Glomerular visceral epithelial cell (primary cell): ENCODE results near the gene SEC31B.
A peak's percentile ranks its signal among the peaks of the same experiment; 100 is the strongest.

Experiments
- DNase-seq: peaks from one replicate; pipeline ENCODE4 v3.0.0-alpha.2; 2016; ENCODE audit errors: extremely low spot score

The SEC31B gene

GRCh38 chr10:100529475-100530298, 10.0 kb upstream of the SEC31B start, which contains the start of gene NDUFB8:
NDUFB8 (minus strand) TSS chr10:100529871; CDS start chr10:100529851, 20 bp downstream.
- DNase-seq = peak; percentile 84

- DNase-seq = no peak
Observed at GRCh38 chr10:100528921-100529474, 9.3 kb upstream of the SEC31B start.

GRCh38 chr10:100528123-100528886, 8.6 kb upstream of the SEC31B start:
- no peak for DNase-seq

DNA sequence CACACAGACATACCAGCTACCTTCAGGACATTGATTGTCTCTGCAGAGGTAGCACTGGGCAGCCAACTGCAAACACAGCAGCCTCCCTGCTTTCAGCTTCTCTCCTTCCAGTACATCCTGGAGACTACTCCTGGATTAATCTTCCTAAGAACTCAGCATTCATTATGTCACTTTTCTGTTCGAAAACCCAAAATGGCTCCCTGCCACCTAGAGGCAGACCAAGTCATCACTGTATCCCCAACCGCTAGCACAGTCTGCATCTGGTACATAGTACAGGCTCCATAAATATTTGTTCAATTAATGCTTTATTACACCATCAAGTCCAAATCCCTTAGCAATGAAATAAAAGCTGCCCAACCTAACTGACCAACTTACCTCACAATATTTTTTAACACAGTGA, 5.0 kb upstream of the SEC31B start:
- DNase-seq = no peak

DNA sequence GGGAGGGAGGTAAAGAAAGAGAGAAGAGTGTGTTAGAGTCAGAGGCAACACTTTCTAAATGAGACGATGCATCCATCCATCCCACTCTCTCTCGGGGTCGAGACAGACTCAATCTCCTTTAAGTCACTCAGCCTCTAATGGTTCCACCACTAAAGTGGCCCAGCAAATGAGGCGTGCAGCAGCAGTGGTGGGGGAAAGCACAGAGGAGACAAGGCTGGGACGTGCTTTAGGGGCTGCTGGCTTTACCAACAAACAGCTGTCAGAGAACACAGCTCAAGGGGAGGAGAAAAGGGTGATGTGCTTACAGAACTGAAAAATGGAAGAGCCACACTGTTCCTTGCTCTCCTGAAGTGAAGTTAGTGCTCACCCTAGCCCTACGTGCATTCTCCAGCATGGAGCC, 4.5 kb upstream of the SEC31B start:
- no peak for DNase-seq

- no peak for DNase-seq
Observed at GRCh38 chr10:100522945-100523344, 3.3 kb upstream of the SEC31B start.

- no peak for DNase-seq
Observed at GRCh38 chr10:100522107-100522801, 2.6 kb upstream of the SEC31B start.

DNA sequence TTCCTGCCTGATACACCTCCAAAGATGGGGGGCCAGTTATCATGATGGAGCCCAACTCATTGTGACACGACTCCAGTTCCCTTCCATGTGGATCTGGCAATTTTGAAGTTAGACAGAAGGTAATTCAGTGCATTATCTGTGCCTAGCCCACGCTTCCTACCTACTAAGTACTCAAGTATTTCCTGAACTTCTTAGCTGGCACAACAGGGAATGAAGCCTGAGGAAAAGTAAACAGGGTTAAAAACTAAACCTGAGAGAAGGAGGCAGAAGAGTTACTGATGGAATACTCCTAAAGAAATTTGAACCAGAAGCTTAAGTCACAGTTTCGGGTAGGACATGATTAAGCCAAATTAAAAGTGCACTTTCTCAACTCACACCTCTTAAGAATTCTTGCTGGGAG, 1.1 kb upstream of the SEC31B start:
- no peak for DNase-seq

DNA sequence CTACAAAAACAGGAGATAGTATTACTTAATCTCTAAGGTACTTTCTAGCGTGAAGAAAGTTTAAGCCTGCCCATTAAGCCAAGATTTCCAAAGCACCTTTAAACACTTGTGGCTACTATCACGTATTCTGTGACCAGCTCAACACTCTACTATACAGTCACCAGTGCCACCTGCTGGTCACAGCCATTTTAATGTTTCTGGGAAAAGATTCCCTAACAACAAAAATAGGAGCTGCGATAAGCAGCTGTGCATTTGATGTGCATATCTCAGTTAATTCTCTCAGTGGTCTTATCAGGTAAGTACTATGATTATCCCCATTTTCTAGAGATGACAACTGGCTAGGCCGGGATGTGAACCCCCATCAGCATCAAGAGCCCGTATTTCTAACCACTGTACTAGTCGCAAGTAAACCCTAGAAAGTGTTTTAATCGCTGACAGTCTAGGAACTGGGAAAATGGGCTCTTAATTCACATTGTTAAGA, 860 bp downstream of the SEC31B start:
- DNase-seq = peak; percentile 60

GRCh38 chr10:100516847-100517246, 2.8 kb downstream of the SEC31B start:
- DNase-seq = no peak

DNA sequence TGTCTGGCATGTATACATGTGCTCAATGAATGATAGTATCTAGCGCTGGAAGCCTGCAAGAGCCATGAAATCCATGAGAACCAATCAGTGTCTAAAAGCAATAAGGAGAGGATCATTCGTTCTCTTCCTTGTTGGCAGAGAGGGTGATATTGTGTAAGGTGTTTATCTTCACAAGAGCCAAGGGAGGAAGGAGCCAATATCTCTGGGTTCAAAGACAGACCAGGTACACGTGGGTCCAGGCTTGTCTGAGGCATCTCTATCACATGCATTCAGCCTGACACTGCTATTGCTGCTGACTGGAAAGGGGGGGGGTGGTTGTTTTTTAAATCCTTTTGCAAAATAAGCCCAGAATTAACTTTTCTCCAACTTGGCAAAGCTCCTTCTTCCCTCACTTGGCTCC, 4.0 kb downstream of the SEC31B start:
- no peak for DNase-seq

GRCh38 chr10:100510533-100511308, 8.9 kb downstream of the SEC31B start:
- no peak for DNase-seq

DNA sequence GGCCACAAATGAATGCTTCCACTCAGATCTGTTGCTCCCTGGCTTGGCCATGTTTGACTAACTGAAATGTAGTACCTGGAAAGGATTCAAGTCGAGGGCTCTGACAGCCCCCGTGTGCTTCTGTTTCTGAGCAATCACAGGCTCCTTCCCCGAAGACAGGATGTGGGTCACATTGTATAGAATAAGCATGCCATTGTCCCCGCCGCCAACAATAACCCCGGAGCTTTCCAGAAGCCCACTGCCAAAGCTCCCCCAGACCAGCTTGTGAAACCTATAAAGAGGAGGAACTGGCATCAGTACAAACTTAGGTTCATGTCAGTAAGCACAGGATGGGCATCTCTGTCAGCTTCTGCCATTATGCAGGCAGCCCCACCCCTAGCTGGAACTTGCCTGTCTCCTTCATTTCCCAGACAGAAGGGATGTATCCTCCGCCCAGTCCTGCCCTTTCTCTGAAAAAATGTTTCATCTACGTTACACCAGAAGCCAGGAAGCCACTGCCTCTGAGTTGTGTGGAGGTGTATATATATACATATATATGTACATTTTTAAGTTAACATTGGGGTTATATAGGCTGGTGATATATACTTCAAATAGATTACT, 10.3 kb downstream of the SEC31B start:
- no peak for DNase-seq

- DNase-seq = peak; percentile 45
Observed at GRCh38 chr10:100508691-100509150, 10.9 kb downstream of the SEC31B start.

GRCh38 chr10:100508266-100508665, 11.4 kb downstream of the SEC31B start:
- no peak for DNase-seq

GRCh38 chr10:100507357-100507732, 12.3 kb downstream of the SEC31B start:
- no peak for DNase-seq

- peak; percentile 40 for DNase-seq
Observed at GRCh38 chr10:100506596-100507356, 12.9 kb downstream of the SEC31B start.

DNA sequence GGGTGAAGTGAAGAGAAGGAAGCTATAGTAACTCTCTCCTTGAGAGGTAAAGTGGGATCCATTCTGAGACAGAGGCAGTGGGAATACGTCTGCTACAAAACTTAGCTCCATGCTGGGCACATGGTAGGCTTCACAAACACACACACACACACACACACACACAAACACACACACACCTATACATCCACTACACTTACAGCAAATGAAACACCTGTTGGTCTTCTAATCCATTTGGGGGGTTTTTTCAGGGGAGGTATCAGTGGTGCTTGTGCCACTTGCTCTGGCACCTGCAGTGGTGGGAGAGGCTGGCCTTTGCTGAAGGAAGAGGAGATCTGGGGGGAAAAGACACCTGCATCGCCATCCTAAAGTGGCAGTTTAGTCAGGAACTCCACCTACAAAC, 14.5 kb downstream of the SEC31B start:
- no peak for DNase-seq

DNA sequence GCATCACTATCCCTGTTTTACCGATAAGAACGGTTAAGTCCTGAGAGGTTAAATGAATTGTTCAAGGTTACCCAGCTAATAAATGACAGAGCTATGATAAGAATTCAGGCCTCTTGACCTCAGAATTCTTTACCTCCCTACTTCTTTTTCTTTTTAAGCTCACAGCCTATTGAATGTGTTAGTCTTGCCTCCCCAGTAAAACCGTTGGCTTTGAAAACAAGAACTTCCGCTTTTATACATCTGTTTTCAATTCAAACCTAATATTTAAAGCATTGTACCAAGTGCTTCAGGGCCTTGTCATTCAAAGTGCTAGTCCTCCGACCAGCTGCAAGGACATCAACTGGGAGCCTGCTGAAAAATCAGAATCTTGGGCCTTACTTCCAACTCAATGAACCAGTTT, 15.6 kb downstream of the SEC31B start:
- no peak for DNase-seq

GRCh38 chr10:100502926-100503494, 16.7 kb downstream of the SEC31B start:
- no peak for DNase-seq
